HEK293T (cell line): ENCODE results near the gene SNX19.

ENCODE experiments used
- CTCF ChIA-PET: fragments of 350-600 bp; formaldehyde crosslinking; extraction: SDS; loops from one replicate; lab custom pipeline; 2021; ENCODE audit warnings: antibody characterized with exemption, inconsistent platforms; lab: Yijun Ruan, JAX
- POLR2A ChIA-PET: fragments of 350-600 bp; formaldehyde crosslinking; extraction: SDS; loops from one replicate; lab custom pipeline; 2020; ENCODE audit warnings: antibody characterized with exemption, inconsistent platforms; lab: Yijun Ruan, JAX
- DNase-seq: peaks from one replicate; pipeline ENCODE4 v3.0.0; 2012; ENCODE audit warnings: mixed read lengths; ENCODE audit errors: extremely low spot score
- ARNT ChIP-seq: fragments of 450-650 bp; IDR thresholded peaks from 2 replicates; pipeline ENCODE4 v1.6.1; 2017; ENCODE audit warnings: mild to moderate bottlenecking
- BHLHE40 ChIP-seq: fragments of 450-650 bp; IDR thresholded peaks from 2 replicates; pipeline ENCODE4 v1.6.1; 2016; ENCODE audit warnings: mild to moderate bottlenecking, moderate library complexity, borderline replicate concordance
- CTBP1 ChIP-seq: fragments of 450-650 bp; IDR thresholded peaks from 2 replicates; pipeline ENCODE4 v1.6.1; 2016; ENCODE audit warnings: borderline replicate concordance
- ELF4 ChIP-seq: fragments of 450-650 bp; IDR thresholded peaks from 2 replicates; pipeline ENCODE4 v1.6.1; 2017; ENCODE audit warnings: antibody characterized with exemption
- FOXA1 ChIP-seq: fragments of 450-650 bp; IDR thresholded peaks from 2 replicates; pipeline ENCODE4 v1.6.1; 2016; ENCODE audit warnings: mild to moderate bottlenecking
- FOXK2 ChIP-seq: fragments of 450-650 bp; IDR thresholded peaks from 2 replicates; pipeline ENCODE4 v1.6.1; 2016; ENCODE audit warnings: mild to moderate bottlenecking
- FOXM1 ChIP-seq: fragments of 450-650 bp; IDR thresholded peaks from 2 replicates; pipeline ENCODE4 v1.6.1; 2017; ENCODE audit warnings: mild to moderate bottlenecking, borderline replicate concordance
- HDGF ChIP-seq: fragments of 450-650 bp; IDR thresholded peaks from 2 replicates; pipeline ENCODE4 v1.6.1; 2017; ENCODE audit warnings: antibody characterized with exemption, borderline replicate concordance
- L3MBTL2 ChIP-seq: fragments of 450-650 bp; conservative IDR thresholded peaks from 2 replicates; pipeline ENCODE4 v1.6.1; 2016; ENCODE audit warnings: mild to moderate bottlenecking
- LEF1 ChIP-seq: fragments of 450-650 bp; IDR thresholded peaks from 2 replicates; pipeline ENCODE4 v1.6.1; 2017; ENCODE audit warnings: mild to moderate bottlenecking, borderline replicate concordance
- NFRKB ChIP-seq: fragments of 450-650 bp; IDR thresholded peaks from 2 replicates; pipeline ENCODE4 v1.6.1; 2016; ENCODE audit warnings: mild to moderate bottlenecking, moderate library complexity
- SP1 ChIP-seq: fragments of 450-650 bp; IDR thresholded peaks from 2 replicates; pipeline ENCODE4 v1.6.1; 2017
- SUZ12 ChIP-seq: fragments of 450-650 bp; IDR thresholded peaks from 2 replicates; pipeline ENCODE4 v1.6.1; 2016; ENCODE audit warnings: mild to moderate bottlenecking
- TARDBP ChIP-seq: fragments of 450-650 bp; IDR thresholded peaks from 2 replicates; pipeline ENCODE4 v1.6.1; 2016
- ZNF384 ChIP-seq: fragments of 450-650 bp; IDR thresholded peaks from 2 replicates; pipeline ENCODE4 v1.6.1; 2016
- TF ChIP-seq, protein P1 (sequence below): fragments of 450-650 bp; IDR thresholded peaks from 2 replicates; pipeline ENCODE4 v1.6.1; 2016

Gene SNX19, protein sequence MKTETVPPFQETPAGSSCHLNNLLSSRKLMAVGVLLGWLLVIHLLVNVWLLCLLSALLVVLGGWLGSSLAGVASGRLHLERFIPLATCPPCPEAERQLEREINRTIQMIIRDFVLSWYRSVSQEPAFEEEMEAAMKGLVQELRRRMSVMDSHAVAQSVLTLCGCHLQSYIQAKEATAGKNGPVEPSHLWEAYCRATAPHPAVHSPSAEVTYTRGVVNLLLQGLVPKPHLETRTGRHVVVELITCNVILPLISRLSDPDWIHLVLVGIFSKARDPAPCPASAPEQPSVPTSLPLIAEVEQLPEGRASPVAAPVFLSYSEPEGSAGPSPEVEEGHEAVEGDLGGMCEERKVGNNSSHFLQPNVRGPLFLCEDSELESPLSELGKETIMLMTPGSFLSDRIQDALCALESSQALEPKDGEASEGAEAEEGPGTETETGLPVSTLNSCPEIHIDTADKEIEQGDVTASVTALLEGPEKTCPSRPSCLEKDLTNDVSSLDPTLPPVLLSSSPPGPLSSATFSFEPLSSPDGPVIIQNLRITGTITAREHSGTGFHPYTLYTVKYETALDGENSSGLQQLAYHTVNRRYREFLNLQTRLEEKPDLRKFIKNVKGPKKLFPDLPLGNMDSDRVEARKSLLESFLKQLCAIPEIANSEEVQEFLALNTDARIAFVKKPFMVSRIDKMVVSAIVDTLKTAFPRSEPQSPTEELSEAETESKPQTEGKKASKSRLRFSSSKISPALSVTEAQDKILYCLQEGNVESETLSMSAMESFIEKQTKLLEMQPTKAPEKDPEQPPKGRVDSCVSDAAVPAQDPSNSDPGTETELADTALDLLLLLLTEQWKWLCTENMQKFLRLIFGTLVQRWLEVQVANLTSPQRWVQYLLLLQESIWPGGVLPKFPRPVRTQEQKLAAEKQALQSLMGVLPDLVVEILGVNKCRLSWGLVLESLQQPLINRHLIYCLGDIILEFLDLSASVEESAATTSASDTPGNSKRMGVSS

DNA sequence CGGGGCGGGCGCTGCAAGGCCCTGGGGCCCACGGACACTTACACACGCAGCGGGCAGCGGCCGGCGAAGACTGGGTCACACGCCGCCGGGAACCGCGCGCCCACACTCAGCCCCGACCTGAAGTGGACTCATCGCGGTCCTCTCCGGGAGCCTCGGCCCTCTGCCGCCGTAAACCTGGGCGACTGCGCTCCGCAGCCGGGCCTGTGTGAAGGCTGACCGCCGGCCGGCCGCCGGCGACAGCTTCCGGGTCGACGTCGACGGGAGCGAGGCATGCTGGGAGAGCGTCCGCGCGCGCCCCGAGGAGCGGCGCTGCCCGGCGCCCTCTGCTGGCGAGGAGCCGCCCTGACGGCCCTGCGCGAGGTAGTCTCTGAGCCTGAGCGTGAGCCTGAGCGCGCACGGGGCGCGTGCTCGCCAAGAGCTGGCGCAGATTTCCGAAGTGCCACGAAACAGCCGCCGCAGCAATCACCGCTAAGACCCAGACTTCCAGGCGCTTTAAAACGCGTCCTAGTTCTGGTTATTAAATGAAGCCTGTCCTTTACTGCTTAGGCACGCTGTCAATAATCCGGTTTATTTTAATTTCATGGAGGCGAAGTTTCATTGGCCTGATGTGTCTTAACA, at the start of gene SNX19:
SNX19 (minus strand) TSS at position 242 of the 618 bp plus-strand sequence. CDS start 540 bp downstream, outside the sequence.
- ChIA-PET POLR2A (interaction anchor here (0.9 kb wide), 1 partner anchor 770 kb away, joined by 3 read pairs; no protein-coding TSS in a partner anchor), CTCF (interaction anchor here (0.6 to 1.0 kb wide), 4 partner anchors 11 to 701 kb away, joined by 3 to 4 read pairs (median 3); no protein-coding TSS in a partner anchor)
- peak; percentile 58 for DNase-seq
- TF ChIP-seq LEF1 (no peak), CTBP1 (no peak), L3MBTL2 (peak; percentile 39; the same call in 1 of the 2 replicates)

DNA sequence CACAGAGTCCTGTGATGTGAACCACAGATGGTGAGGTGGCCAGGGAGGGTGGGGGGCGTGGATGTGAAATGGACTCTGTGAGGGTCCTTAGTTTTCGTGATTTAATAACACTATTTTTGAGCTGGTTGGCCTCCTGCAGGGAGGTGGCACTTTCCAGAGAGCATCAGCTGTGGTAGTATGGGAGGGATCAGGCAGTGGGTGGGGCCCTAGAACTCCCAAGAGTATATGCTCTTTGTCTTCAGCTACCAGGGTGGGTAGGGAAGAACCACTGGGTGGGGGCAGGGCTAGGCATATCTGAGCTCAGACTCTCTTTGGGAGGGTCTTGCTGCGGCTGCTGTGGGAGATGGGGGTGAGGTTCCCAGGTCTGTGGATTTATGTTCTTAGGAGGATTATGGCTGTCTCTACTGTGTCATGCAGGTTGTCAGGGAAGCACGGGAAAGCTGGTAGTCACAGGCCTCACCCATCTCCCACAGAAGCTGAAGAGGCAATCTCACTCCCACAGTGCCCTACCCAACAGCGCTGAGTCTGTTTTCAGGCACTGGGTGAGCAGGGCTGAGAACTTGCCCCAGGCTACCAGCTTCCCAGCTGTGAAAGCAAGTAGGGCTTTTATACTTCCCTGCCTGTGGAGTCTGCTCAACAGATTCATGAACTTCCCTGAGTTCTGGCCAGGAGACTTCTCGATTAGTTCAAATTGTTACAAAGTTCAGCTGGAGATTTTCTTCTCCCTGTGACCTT, 47.9 kb upstream of the SNX19 start:
- ChIA-PET CTCF (no interaction called here), POLR2A (no interaction called here)
- TF ChIP-seq FOXK2 (no peak), CTBP1 (no peak), TARDBP (no peak), NFRKB (no peak), SUZ12 (no peak), ELF4 (no peak), SP1 (no peak), HDGF (no peak), L3MBTL2 (no peak), BHLHE40 (no peak), ARNT (no peak), FOXA1 (no peak)

DNA sequence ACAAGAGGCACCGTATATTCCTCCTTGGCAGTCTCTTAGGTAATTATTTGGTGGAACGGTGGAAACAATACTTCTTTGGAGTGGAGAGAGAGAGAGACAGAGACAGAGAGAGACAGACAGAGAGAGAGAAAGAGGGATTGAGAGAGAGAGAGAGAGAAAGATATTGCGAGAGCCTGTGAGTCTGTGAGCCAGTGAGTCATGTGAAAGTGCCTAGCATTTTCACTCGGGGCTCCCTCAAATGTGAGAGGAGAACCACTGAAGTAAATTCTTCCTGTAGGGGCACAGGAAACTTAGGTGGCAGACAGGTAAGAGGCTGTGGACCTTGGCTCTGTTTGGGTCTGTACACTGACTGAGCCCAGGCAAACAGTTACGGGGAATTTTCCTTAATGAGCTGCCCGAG, 31.6 kb upstream of the SNX19 start:
- no peak for DNase-seq
- TF ChIP-seq FOXA1 (no peak), LEF1 (no peak), BHLHE40 (no peak)
- ChIA-PET CTCF (no interaction called here), POLR2A (no interaction called here)

More for the DNA sequence above, 47.9 kb upstream of the SNX19 start:
- DNase-seq: no peak

DNA sequence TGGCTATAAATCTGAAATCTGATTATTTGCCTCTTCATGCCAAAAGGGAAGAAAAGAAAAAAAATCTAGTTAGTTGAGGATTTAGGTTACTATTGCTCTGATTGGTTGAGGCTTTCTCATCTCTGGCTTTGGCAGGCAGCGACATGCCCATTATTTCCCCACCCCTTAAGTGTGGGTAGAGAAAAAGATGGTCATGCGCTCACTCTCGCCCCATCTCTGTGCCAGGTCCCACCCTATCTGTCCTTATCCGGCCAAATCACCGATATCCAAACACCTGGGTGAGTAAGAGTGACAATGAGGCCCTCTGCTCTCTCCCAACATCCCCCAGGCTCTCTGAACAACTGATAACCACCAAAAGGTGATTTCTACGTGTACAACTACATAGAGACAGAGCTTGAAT, 31.2 kb upstream of the SNX19 start:
- DNase-seq: no peak
- no peak for TF ChIP-seq LEF1
- no peak for TF ChIP-seq ARNT
- no peak for TF ChIP-seq L3MBTL2
- no peak for TF ChIP-seq FOXM1
- no peak for TF ChIP-seq TARDBP
- no peak for TF ChIP-seq ELF4
- TF ChIP-seq ZNF384: no peak
- TF ChIP-seq, protein P1, sequence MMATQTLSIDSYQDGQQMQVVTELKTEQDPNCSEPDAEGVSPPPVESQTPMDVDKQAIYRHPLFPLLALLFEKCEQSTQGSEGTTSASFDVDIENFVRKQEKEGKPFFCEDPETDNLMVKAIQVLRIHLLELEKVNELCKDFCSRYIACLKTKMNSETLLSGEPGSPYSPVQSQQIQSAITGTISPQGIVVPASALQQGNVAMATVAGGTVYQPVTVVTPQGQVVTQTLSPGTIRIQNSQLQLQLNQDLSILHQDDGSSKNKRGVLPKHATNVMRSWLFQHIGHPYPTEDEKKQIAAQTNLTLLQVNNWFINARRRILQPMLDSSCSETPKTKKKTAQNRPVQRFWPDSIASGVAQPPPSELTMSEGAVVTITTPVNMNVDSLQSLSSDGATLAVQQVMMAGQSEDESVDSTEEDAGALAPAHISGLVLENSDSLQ: no peak
- no peak for TF ChIP-seq SP1
- TF ChIP-seq BHLHE40: no peak
- TF ChIP-seq CTBP1: no peak
- TF ChIP-seq SUZ12: no peak
- TF ChIP-seq HDGF: no peak
- TF ChIP-seq NFRKB: no peak
- TF ChIP-seq FOXK2: no peak
- no peak for TF ChIP-seq FOXA1
- ChIA-PET POLR2A (no interaction called here), CTCF (no interaction called here)

DNA sequence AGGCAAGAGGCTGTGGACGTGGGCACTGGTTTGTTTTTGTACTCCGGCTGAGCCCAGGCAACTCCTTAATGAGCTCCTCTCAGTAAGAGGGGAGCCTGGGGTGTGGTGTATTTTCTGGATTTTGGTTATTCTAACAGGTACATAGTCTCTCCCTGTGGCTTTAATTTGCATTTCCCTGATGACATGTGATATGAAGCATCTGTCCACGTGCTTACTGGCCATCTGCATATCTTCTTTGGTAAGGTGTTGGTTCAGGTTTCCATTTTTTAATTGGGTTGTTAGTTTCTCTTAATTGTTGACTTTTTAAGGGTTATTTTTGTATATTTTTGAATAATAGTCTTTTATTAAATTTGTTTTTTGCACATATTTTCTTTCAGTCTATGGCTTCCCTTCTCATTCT, 30.8 kb upstream of the SNX19 start:
- no peak for DNase-seq
- TF ChIP-seq SUZ12 (no peak), L3MBTL2 (no peak), FOXA1 (no peak), ELF4 (no peak), TARDBP (no peak), ZNF384 (no peak), BHLHE40 (no peak), FOXM1 (no peak), FOXK2 (no peak), SP1 (no peak), HDGF (no peak), CTBP1 (no peak), ARNT (no peak), NFRKB (no peak), LEF1 (no peak)
- TF ChIP-seq, protein P1: no peak
- POLR2A ChIA-PET: no interaction called here
- CTCF ChIA-PET: no interaction called here
